K562 (cell line): Measurements from ENCODE around the gene ABHD17C. TPM values are rescaled to one million over a fixed set of nuclear protein-coding genes. Genes with fewer than 3 reads are reported as not detected.

Experiments
- ATAC-seq: fragments of 200-7000 bp; cut with Tn5 transposase; 3 replicates; pipeline ENCODE4 v1.9.1; 2020; ENCODE audit warnings: moderate library complexity
- BruUV-seq: library from RNA; stranded (reverse); fragments of 400-500 nt; replicated peaks from 2 replicates; lab custom pipeline; 2021; lab: Mats Ljungman, UMichigan
- CTCF ChIA-PET: fragments of 300-600 bp; formaldehyde crosslinking; extraction: SDS; loops from one replicate; lab custom pipeline; 2021; ENCODE audit warnings: low intra/inter-chr PET ratio; lab: Yijun Ruan, JAX
- POLR2A ChIA-PET: fragments of 300-600, 350-650 bp; sonication (Branson Sonifier 250); formaldehyde crosslinking; extraction: SDS; loops from one replicate; lab custom pipeline; 2021; ENCODE audit warnings: antibody characterized with exemption, inconsistent platforms; lab: Yijun Ruan, JAX
- DNase-seq, 4 experiments: peaks; one replicate each; pipeline versions ENCODE4 v3.0.0 to v3.0.0-alpha.2; 2011 to 2018; ENCODE audit warnings: low spot score in 3 of 4, mixed read lengths in 3 of 4; ENCODE audit errors: extremely low read depth in 1 of 4
- FAIRE-seq: peaks from 2 replicates; lab custom pipeline; 2011; peaks lifted over from hg19 to GRCh38; lab: Jason Lieb, UNC
- H2AFZ ChIP-seq: 2 replicates; pipeline ENCODE4 v1.6.0; 2011; ENCODE audit warnings: low read depth, low read length, control low read depth, inconsistent platforms
- H3K27ac ChIP-seq: fragments of 200-600 bp; 3 replicates; pipeline ENCODE4 v1.8.0; 2011; ENCODE audit warnings: low read depth, mild to moderate bottlenecking, control low read depth, inconsistent platforms, low read length, moderate library complexity, mixed read lengths; ENCODE audit errors: extremely low read depth
- H3K27me3 ChIP-seq, 2 experiments: fragments of 300-600 bp in 1 of 2; 2 replicates in 1 of 2; 3 replicates in 1 of 2; pipeline versions ENCODE4 v1.6.0 to v1.8.0; 2011; ENCODE audit warnings: inconsistent platforms in 2 of 2, low read length in 2 of 2, mild to moderate bottlenecking in 1 of 2, mixed read lengths in 1 of 2, moderate library complexity in 1 of 2; ENCODE audit not compliant: control insufficient read depth in 2 of 2, insufficient read depth in 2 of 2
- H3K36me3 ChIP-seq: fragments of 300-600 bp; 3 replicates; pipeline ENCODE4 v1.8.0; 2011; ENCODE audit warnings: mild to moderate bottlenecking, low read length, inconsistent platforms; ENCODE audit not compliant: control insufficient read depth, insufficient read depth
- H3K4me1 ChIP-seq, 2 experiments: fragments of 200-600 bp in 1 of 2; replicated peaks in 1 of 2; 2 replicates in 1 of 2; 3 replicates in 1 of 2; pipeline versions ENCODE4 v1.5.1 to v1.8.0; 2011; ENCODE audit warnings: inconsistent platforms in 2 of 2, low read length in 2 of 2, mild to moderate bottlenecking in 1 of 2, mixed read lengths in 1 of 2, moderate library complexity in 1 of 2; ENCODE audit not compliant: control insufficient read depth in 2 of 2, insufficient read depth in 2 of 2
- H3K4me2 ChIP-seq: 2 replicates; pipeline ENCODE4 v1.6.1; 2011; ENCODE audit warnings: low read length, control low read depth, inconsistent platforms, mixed read lengths; ENCODE audit not compliant: insufficient read depth
- H3K4me3 ChIP-seq: fragments of 200-600 bp; sonication (generic), shearing (Covaris generic); 2 replicates; pipeline ENCODE4 v1.5.1; 2016; ENCODE audit warnings: control low read depth, inconsistent platforms
- H3K79me2 ChIP-seq: fragments of 200-600 bp; 3 replicates; pipeline ENCODE4 v1.8.0; 2011; ENCODE audit warnings: low read length, inconsistent platforms; ENCODE audit not compliant: control insufficient read depth, insufficient read depth
- H3K9ac ChIP-seq, 2 experiments: 2 replicates each; pipeline versions ENCODE4 v1.6.0 to v1.6.1; 2011; ENCODE audit warnings: low read depth in 2 of 2, low read length in 2 of 2, control low read depth in 1 of 2, inconsistent platforms in 1 of 2, mild to moderate bottlenecking in 1 of 2, mixed read lengths in 1 of 2; ENCODE audit not compliant: insufficient read depth in 1 of 2
- H3K9me1 ChIP-seq: one replicate; pipeline ENCODE4 v1.6.0; 2011; ENCODE audit warnings: inconsistent platforms, mild to moderate bottlenecking, low read length, moderate library complexity; ENCODE audit not compliant: control insufficient read depth, insufficient read depth
- H3K9me3 ChIP-seq: replicated peaks from 2 replicates; pipeline ENCODE4 v1.5.1; 2011; ENCODE audit warnings: low read depth, low read length, inconsistent platforms; ENCODE audit not compliant: control insufficient read depth, insufficient read depth
- H4K20me1 ChIP-seq: replicated peaks from 2 replicates; pipeline ENCODE4 v1.6.1; 2011; ENCODE audit warnings: low read length, inconsistent platforms, mixed read lengths; ENCODE audit not compliant: control insufficient read depth, insufficient read depth
- BMI1 ChIP-seq: fragments of 150-350 bp; IDR thresholded peaks from 2 replicates; pipeline ENCODE4 v1.6.1; 2014; ENCODE audit warnings: low read length
- CC2D1A ChIP-seq: fragments of 450-650 bp; IDR thresholded peaks from 2 replicates; pipeline ENCODE4 v1.6.1; 2017; ENCODE audit warnings: mild to moderate bottlenecking
- CEBPB ChIP-seq: fragments of 450-650 bp; IDR thresholded peaks from 2 replicates; pipeline ENCODE4 v1.6.1; 2016; ENCODE audit warnings: missing genetic modification characterization, missing compliant biosample characterization
- ELK3 ChIP-seq: fragments of 450-650 bp; formaldehyde crosslinking; IDR thresholded peaks from 2 replicates; pipeline ENCODE4 v1.4.0; 2020; ENCODE audit warnings: mild to moderate bottlenecking
- ESRRB ChIP-seq: fragments of 250-450 bp; sonication (Bioruptor Pico); IDR thresholded peaks from 2 replicates; pipeline ENCODE4 v1.5.0; 2020; ENCODE audit warnings: mild to moderate bottlenecking, moderate library complexity, borderline replicate concordance
- HBP1 ChIP-seq: fragments of 450-650 bp; formaldehyde crosslinking; IDR thresholded peaks from 2 replicates; pipeline ENCODE4 v1.4.0; 2022; ENCODE audit warnings: missing genetic modification characterization
- JUNB ChIP-seq: fragments of 450-650 bp; formaldehyde crosslinking; conservative IDR thresholded peaks from 2 replicates; pipeline ENCODE4 v1.4.0; 2020; ENCODE audit warnings: mild to moderate bottlenecking
- MITF ChIP-seq: IDR thresholded peaks from 2 replicates; pipeline ENCODE4 v1.6.1; 2014; ENCODE audit warnings: antibody characterized with exemption
- RB1 ChIP-seq: fragments of 450-650 bp; IDR thresholded peaks from 2 replicates; pipeline ENCODE4 v1.6.1; 2017; ENCODE audit warnings: low read depth, mild to moderate bottlenecking
- SREBF1 ChIP-seq: fragments of 150-350 bp; IDR thresholded peaks from 2 replicates; pipeline ENCODE4 v1.6.1; 2014; ENCODE audit warnings: antibody characterized with exemption, low read depth, low read length, borderline replicate concordance
- ZNF232 ChIP-seq: sonication (generic); formaldehyde crosslinking; IDR thresholded peaks from 2 replicates; pipeline ENCODE4 v1.8.0; 2022; ENCODE audit warnings: mild to moderate bottlenecking, missing genetic modification reagents
- ZNF274 ChIP-seq: IDR thresholded peaks from 2 replicates; pipeline ENCODE4 v1.6.1; 2011; ENCODE audit warnings: low read depth, mild to moderate bottlenecking, low read length, moderate library complexity, borderline replicate concordance
- in situ Hi-C: fragments of 300-500 bp; cut with MboI; formaldehyde crosslinking; loops from 4 replicates; pipeline ENCODE4 v1.15.0; 2018; ENCODE audit warnings: inconsistent platforms, mixed read lengths
- intact Hi-C: fragments of 100-400 bp; cut with micrococcal nuclease; formaldehyde crosslinking; loops from 2 replicates; pipeline ENCODE4 v1.14.2; 2022
- polyA plus RNA-seq, 8 experiments: library from polyadenylated mRNA; depleted of rRNA in 4 of 8; stranded (reverse) in 5 of 8; unstranded in 3 of 8; fragments of >200 nt; fragmentation: Nextera tagmentation in 2 of 8; fragmentation: Illumina TruSeq in 1 of 8; extraction: Ambion mirVana in 2 of 8; extraction: Trizol in 1 of 8; gene quantifications; 2 replicates each; pipeline versions ENCODE4 v1.2.1 to v1.2.3, GENCODE V29; 2011 to 2014; ENCODE audit warnings: inconsistent platforms in 1 of 8, missing spikeins in 1 of 8
- total RNA-seq, 7 experiments: library from RNA; depleted of rRNA in 6 of 7; stranded (reverse); fragments of >200 nt in 6 of 7; fragmentation: Illumina TruSeq in 2 of 7; extraction: Trizol in 2 of 7; gene quantifications; 2 replicates each; pipeline versions ENCODE4 v1.2.1 to v1.2.3, GENCODE V29; 2011 to 2021; ENCODE audit warnings: low replicate concordance in 1 of 7

Gene ABHD17C
- total and polyA plus RNA-seq, 9 of the 15 experiments (the other 6 are each of a cell fraction or from before 2014, with no cell fraction given), result 0.04 to 0.42 (median 0.19) TPM; not detected in 1

GRCh38 chr15:80660119-80660518 is 35.0 kb upstream of the ABHD17C start:
- no peak overlapping the region for H3K4me2 ChIP-seq
- ATAC-seq, result no peak

More at GRCh38 chr15:80660119-80660518, 35.0 kb upstream of the ABHD17C start:
- FAIRE-seq (no peak), DNase-seq (no peak)
- H3K79me2 ChIP-seq, result no peaks in the 10 kb centered on the region
- H3K36me3 ChIP-seq, result no peaks in the 10 kb centered on the region
- H3K27ac ChIP-seq, result no peak overlapping the region
- H3K27me3 ChIP-seq, result no peaks in the 10 kb centered on the region
- no peak overlapping the region for H3K9ac ChIP-seq
- no peak for TF ChIP-seq ELK3 (CRISPR knock-in tag)
- no peak for TF ChIP-seq JUNB (CRISPR knock-in tag)
- TF ChIP-seq SREBF1, result no peak
- no peak for TF ChIP-seq ESRRB (CRISPR knock-in tag)
- TF ChIP-seq ZNF274, result no peak
- no peak for TF ChIP-seq HBP1
- TF ChIP-seq BMI1, result no peak
- TF ChIP-seq RB1, result no peak
- no peak for TF ChIP-seq MITF
- no peak for TF ChIP-seq CC2D1A
- no peak for TF ChIP-seq ZNF232 (CRISPR knock-in tag)
- no peak for TF ChIP-seq CEBPB (tag)
- TF ChIP-seq, all 486 proteins: peak for 0
- Histone ChIP-seq H4K20me1 (no peaks in the 10 kb centered on the region), H3K4me1 (no peaks in the 10 kb centered on the region), H3K9me3 (no peaks in the 10 kb centered on the region), H3K4me3 (no peak overlapping the region), H2AFZ (no peak overlapping the region), H3K9me1 (no peaks in the 10 kb centered on the region)
- intact Hi-C loops (no loop called here), in situ Hi-C loops (no loop called here)
- ChIA-PET CTCF (no interaction called here), POLR2A (interaction anchor here (1.5 kb wide), 1 partner anchor 23 kb away, joined by 3 read pairs; no protein-coding TSS in a partner anchor)
- BruUV-seq, result no TSS peak
